ENCODE data around the gene CRYGC.

DNA sequence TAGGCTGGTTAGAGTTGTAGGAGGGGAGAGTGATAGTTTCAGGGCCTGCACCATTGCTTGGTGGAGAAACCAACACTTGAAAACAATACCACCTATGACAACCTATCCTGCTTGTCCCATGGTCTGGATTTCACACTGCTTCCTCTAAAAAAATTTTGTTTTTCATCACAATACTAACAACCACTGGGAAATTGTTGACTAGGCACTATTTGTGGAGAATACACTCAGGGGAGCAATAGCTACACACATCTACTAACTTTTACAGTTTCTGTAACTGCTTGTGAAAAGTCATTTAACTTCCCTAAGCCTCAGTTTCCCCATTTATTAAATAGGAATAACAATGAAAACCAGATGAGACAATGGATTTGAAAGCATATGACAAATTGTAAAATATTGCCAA, 20.5 kb upstream of the CRYGC start:
- TF ChIP-seq EZH2 (optimal IDR thresholded peaks at IDR 0.05; ENCODE audit: low read depth, low read length) (no peak), EZH2phosphoT487 (IDR thresholded peaks at IDR 0.05; ENCODE audit: low read length) (no peak)
- TF ChIP-seq, protein P1, sequence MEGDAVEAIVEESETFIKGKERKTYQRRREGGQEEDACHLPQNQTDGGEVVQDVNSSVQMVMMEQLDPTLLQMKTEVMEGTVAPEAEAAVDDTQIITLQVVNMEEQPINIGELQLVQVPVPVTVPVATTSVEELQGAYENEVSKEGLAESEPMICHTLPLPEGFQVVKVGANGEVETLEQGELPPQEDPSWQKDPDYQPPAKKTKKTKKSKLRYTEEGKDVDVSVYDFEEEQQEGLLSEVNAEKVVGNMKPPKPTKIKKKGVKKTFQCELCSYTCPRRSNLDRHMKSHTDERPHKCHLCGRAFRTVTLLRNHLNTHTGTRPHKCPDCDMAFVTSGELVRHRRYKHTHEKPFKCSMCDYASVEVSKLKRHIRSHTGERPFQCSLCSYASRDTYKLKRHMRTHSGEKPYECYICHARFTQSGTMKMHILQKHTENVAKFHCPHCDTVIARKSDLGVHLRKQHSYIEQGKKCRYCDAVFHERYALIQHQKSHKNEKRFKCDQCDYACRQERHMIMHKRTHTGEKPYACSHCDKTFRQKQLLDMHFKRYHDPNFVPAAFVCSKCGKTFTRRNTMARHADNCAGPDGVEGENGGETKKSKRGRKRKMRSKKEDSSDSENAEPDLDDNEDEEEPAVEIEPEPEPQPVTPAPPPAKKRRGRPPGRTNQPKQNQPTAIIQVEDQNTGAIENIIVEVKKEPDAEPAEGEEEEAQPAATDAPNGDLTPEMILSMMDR (IDR thresholded peaks at IDR 0.05; ENCODE audit: low read length): no peak
